Urothelium cell line (cell line): Measurements from ENCODE around the gene LDB3.
A peak's percentile ranks its signal among the peaks of the same experiment; 100 is the strongest.

Experiments used
- DNase-seq: peaks from one replicate; pipeline ENCODE4 v3.0.0; 2011; ENCODE audit warnings: low spot score, mixed read lengths
- FAIRE-seq: peaks from 2 replicates; lab custom pipeline; 2011; peaks lifted over from hg19 to GRCh38; lab: Jason Lieb, UNC

Gene LDB3

GRCh38 chr10:86703176-86703575 is 34.9 kb downstream of the LDB3 start:
- DNase-seq (no peak), FAIRE-seq (no peak)

- DNase-seq (no peak), FAIRE-seq (no peak)
These were observed 36.8 kb downstream of the LDB3 start for GRCh38 chr10:86705139-86705538.

GRCh38 chr10:86705905-86706304 is 37.6 kb downstream of the LDB3 start:
- FAIRE-seq (no peak), DNase-seq (no peak)

GRCh38 chr10:86706401-86706841 is 38.1 kb downstream of the LDB3 start:
- DNase-seq = no peak
- no peak for FAIRE-seq

GRCh38 chr10:86706977-86707376 is 38.7 kb downstream of the LDB3 start:
- FAIRE-seq = no peak
- DNase-seq = no peak

GRCh38 chr10:86707505-86707904 is 39.2 kb downstream of the LDB3 start:
- FAIRE-seq = no peak
- no peak for DNase-seq

GRCh38 chr10:86708068-86708782 is 39.9 kb downstream of the LDB3 start:
- DNase-seq (no peak), FAIRE-seq (no peak)

- FAIRE-seq (no peak), DNase-seq (no peak)
These were observed 40.6 kb downstream of the LDB3 start for GRCh38 chr10:86708783-86709380.

GRCh38 chr10:86709396-86710185 is 41.3 kb downstream of the LDB3 start:
- DNase-seq (no peak), FAIRE-seq (no peak)

GRCh38 chr10:86710987-86711512 is 42.7 kb downstream of the LDB3 start:
- FAIRE-seq (no peak), DNase-seq (peak; percentile 95)

- FAIRE-seq = no peak
- DNase-seq = peak; percentile 67
These were observed 43.4 kb downstream of the LDB3 start for GRCh38 chr10:86711513-86712316.

GRCh38 chr10:86712317-86712707 is 44.0 kb downstream of the LDB3 start:
- FAIRE-seq = no peak

GRCh38 chr10:86715156-86715795 is 47.0 kb downstream of the LDB3 start:
- DNase-seq (no peak), FAIRE-seq (no peak)

More at GRCh38 chr10:86712317-86712707, 44.0 kb downstream of the LDB3 start:
- DNase-seq = no peak

- no peak for DNase-seq
- no peak for FAIRE-seq
These were observed 47.5 kb downstream of the LDB3 start for GRCh38 chr10:86715836-86716235.

GRCh38 chr10:86716466-86716865 is 48.2 kb downstream of the LDB3 start:
- DNase-seq (no peak), FAIRE-seq (no peak)

GRCh38 chr10:86718556-86718955 is 50.2 kb downstream of the LDB3 start:
- FAIRE-seq (no peak), DNase-seq (no peak)

GRCh38 chr10:86721232-86721631 is 52.9 kb downstream of the LDB3 start:
- DNase-seq = no peak
- no peak for FAIRE-seq

- no peak for DNase-seq
- FAIRE-seq = no peak
These were observed 54.7 kb downstream of the LDB3 start for GRCh38 chr10:86723009-86723408.

GRCh38 chr10:86724445-86724844 is 56.1 kb downstream of the LDB3 start:
- no peak for FAIRE-seq
- DNase-seq = no peak

- DNase-seq = no peak
- FAIRE-seq = no peak
These were observed 57.8 kb downstream of the LDB3 start for GRCh38 chr10:86725980-86726676.
